Raji (cell line): Measurements from ENCODE around the gene SLCO1C1.

Source experiments
- POLR2A ChIP-seq: IDR thresholded peaks from 2 replicates; pipeline ENCODE4 v1.6.1; 2011; ENCODE audit warnings: low read depth, low read length, control low read depth; ENCODE audit not compliant: insufficient read depth

SLCO1C1 gene

DNA sequence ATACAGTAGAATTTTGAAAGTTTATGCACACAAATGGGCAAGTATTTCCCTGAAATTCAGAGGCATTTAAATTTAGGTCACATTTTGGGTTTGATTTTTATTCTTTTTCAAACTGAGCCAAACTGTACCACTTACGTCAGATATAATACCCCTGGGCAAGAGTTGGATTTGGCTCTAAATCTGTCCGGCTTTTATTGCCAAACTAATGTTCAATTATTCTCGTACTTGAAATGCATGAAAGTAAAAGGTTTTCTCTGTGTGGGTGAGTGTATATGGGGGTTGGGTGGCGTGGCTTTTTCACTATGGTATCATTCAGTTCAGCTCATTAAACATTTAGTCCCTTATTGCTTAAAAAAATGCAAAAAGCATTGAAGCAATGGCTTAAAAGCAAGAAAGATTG lies 55.9 kb downstream of the SLCO1C1 start:
- no peak for TF ChIP-seq POLR2A

DNA sequence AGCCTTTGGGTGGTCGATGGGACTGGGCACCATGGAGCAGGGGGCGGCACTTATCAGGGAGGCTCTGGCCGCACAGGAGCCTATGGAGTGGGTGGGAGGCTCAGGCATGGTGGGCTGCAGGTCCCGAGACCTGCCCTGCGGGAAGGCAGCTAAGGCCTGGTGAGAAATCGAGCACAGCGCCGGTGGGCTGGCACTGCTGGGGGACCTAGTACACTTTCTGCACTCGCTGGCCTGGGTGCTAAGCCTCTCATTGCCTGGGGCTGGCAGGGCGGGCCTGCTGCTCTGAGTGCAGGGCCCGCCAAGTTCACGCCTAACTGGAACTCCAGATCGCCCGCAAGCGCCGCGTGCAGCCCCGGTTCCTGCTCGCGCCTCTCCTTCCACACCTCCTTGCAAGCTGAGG lies 82.3 kb downstream of the SLCO1C1 start:
- no peak for TF ChIP-seq POLR2A

DNA sequence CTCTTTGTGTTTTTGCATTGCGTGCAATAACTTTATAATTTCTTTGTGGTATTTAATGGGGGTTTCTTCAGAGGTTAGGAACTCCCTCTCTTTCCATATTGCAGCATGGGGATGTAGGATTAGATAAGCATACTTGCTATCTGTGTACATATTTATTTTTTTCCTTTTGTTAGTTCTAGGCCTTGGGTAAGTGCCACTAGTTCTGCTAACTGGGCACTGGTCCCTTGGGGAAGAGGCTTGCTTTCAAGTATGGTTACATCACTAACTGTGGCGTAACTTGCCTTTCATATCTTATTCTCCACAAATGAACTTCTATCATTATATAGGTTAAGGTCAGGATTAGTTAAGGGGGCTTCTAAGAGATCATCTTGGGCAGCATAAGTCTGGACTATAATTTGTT lies 83.8 kb downstream of the SLCO1C1 start:
- TF ChIP-seq POLR2A: no peak

DNA sequence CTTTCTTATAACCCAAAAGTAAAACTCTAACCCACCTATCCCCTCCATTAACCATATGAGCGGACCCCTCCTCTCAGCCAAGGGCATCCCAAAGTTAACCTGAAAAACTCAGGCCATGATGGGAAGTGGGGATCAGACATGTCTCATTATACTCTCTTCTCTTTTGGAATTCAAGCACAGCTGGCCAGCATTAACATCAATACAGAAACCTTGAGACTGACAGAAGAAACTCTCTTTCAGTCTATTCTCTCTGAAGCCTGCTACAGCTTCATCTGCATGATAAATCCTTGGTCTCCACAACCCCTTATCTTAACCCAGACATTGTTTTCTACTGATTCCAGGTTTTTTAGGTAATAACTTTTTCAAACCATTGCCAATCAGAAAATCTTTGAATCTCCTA lies 97.8 kb downstream of the SLCO1C1 start:
- no peak for TF ChIP-seq POLR2A

DNA sequence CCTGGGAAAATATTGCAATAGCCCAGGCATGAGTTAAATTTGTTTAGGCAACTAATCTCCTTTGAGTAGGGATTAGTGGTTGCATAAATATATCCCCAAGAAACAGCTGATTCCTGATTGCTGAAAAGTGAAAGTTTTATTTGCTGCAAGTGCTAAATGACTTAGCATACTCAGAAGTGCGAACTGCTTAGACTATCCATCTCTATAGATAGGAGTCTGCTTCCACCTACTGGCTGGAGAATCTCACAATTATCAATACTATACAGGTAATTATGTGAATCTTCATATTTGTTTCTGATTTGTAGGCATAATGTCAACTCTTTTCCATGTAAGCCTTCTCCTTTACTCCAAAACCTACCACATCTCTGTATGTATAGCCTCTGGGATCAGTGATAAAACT lies 103.4 kb downstream of the SLCO1C1 start:
- no peak for TF ChIP-seq POLR2A

DNA sequence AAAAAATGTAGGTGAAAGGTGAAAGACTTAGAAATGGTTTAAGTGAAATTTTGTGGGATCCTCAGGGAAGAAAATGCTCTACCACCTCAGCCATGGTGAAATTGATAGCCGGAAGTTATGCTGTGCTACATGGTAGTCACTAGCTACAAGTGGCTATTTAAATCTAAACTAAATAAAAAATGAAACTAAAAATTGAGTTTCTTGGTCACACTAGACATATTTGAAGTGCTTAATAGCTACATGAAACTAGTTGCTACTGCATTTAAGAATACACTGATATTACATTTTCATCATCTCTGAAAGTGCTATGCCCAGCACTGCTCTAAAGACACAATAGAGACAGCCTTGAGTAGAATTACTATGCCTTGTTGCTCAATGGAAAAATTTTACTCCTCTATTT lies 105.0 kb downstream of the SLCO1C1 start:
- no peak for TF ChIP-seq POLR2A

DNA sequence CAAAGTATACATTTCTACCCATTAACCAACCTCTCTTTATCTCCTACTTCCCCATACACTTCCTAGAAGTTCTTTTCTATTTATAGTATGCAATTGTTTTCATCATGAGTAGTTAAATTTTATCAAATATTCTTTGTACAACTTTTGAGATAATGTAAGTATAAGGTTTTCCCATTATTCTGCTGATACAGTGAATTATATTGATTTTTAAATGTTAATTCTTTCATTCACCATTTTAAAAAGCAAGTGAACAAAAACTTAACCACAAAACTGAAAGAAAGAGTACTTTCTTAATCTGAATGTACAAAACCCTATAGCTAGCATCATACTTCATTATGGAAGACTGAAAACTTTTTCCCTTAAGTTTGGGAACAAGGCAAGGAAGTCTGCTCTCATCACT lies 105.9 kb downstream of the SLCO1C1 start:
- no peak for TF ChIP-seq POLR2A
